Tibial nerve (tissue), 4 donors: ENCODE measurements around the gene MSRB3. TPM values are rescaled to one million over a fixed set of nuclear protein-coding genes. Genes with fewer than 3 reads are reported as not detected.

Experiments
- DNase-seq, 2 donors: peaks; one replicate each; pipeline ENCODE4 v3.0.0-alpha.2; 2019; ENCODE audit warnings: low spot score in 2 of 2
- H3K27ac ChIP-seq, 4 donors: fragments of 200-600 bp; sonication (generic) in 3 of 4; one replicate each; pipeline ENCODE4 v1.5.1; 2017 to 2019; ENCODE audit warnings: mild to moderate bottlenecking in 1 of 4
- H3K27me3 ChIP-seq, 2 donors: fragments of 200-600 bp; sonication (generic) in 1 of 2; one replicate each; pipeline versions ENCODE4 v1.5.1 to v1.6.0; 2017 to 2019
- H3K36me3 ChIP-seq, 3 donors: fragments of 200-600 bp; sonication (generic); one replicate each; pipeline ENCODE4 v1.5.1; 2018 to 2019
- H3K4me1 ChIP-seq, 4 donors: fragments of 200-600 bp; sonication (generic) in 3 of 4; one replicate each; pipeline ENCODE4 v1.5.1; 2017 to 2019
- H3K4me3 ChIP-seq, 4 donors: fragments of 200-600 bp; sonication (generic) in 3 of 4; one replicate each; pipeline ENCODE4 v1.5.1; 2017 to 2019; ENCODE audit warnings: mild to moderate bottlenecking in 1 of 4, moderate library complexity in 1 of 4
- H3K9me3 ChIP-seq, 4 donors: fragments of 200-600 bp; sonication (generic) in 3 of 4; one replicate each; pipeline ENCODE4 v1.5.1; 2017 to 2019
- EP300 ChIP-seq, 2 donors: sonication (generic); formaldehyde crosslinking; IDR thresholded peaks; one replicate each; pipeline ENCODE4 v1.6.1; 2017; ENCODE audit warnings: antibody characterized with exemption in 2 of 2, mild to moderate bottlenecking in 1 of 2
- POLR2A ChIP-seq, 2 donors: fragments of 450-650 bp; IDR thresholded peaks; one replicate each; pipeline ENCODE4 v1.6.1; 2017; ENCODE audit warnings: antibody characterized with exemption in 2 of 2, mild to moderate bottlenecking in 2 of 2, moderate library complexity in 2 of 2
- WGBS, 2 donors: methylation state at CpG; one replicate each; pipeline ENCODE4 v1.1.5; 2018; 5-methylcytosine and 5-hydroxymethylcytosine counted together
- total RNA-seq, 4 donors: library from RNA; depleted of rRNA; stranded (reverse); fragments of >200 nt; gene quantifications; one replicate each; pipeline ENCODE4 v1.1.0, GENCODE V29; 2016
- TF ChIP-seq, protein P1 (sequence below), 5 experiments: fragments of 200-600 bp in 3 of 5; fragments of 450-650 bp in 2 of 5; sonication (generic) in 3 of 5; IDR thresholded peaks; one replicate each; pipeline ENCODE4 v1.5.1; 2016 to 2019; ENCODE audit warnings: antibody characterized with exemption in 5 of 5, mild to moderate bottlenecking in 3 of 5, moderate library complexity in 2 of 5

The MSRB3 gene
- total RNA-seq, 4 donors from 2014 or later: 42.0 to 64.0 (median 47.9) TPM

DNA sequence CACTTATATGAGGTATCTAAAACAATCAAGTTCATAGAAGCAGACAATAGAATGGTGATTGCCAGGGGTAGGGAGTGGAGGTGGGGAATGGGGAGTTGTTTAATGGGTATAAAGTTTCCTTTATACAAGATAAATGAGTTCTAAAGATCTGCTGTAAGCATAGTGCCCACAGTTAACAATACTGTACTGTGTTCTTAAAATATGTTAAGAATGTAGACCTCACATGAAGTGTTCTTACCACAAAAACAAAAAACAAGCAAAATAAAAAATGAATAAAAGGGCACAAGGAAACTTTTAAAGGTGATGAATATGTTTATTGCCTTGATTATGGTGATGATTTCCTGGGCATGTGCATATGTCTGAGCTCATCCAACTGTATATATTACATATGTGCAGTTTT lies 211.8 kb downstream of the MSRB3 start:
- H3K27ac ChIP-seq: no peak overlapping the region
- H3K4me1 ChIP-seq: peaks cover 0 to 23% (median 0%) of the 10 kb centered on the region in 4 donors
- H3K9me3 ChIP-seq: no peaks in the 10 kb centered on the region
- no peaks in the 10 kb centered on the region for H3K27me3 ChIP-seq
- H3K36me3 ChIP-seq: no peaks in the 10 kb centered on the region
- TF ChIP-seq POLR2A (IDR thresholded peaks at IDR 0.05): no peak
- TF ChIP-seq, protein P1, sequence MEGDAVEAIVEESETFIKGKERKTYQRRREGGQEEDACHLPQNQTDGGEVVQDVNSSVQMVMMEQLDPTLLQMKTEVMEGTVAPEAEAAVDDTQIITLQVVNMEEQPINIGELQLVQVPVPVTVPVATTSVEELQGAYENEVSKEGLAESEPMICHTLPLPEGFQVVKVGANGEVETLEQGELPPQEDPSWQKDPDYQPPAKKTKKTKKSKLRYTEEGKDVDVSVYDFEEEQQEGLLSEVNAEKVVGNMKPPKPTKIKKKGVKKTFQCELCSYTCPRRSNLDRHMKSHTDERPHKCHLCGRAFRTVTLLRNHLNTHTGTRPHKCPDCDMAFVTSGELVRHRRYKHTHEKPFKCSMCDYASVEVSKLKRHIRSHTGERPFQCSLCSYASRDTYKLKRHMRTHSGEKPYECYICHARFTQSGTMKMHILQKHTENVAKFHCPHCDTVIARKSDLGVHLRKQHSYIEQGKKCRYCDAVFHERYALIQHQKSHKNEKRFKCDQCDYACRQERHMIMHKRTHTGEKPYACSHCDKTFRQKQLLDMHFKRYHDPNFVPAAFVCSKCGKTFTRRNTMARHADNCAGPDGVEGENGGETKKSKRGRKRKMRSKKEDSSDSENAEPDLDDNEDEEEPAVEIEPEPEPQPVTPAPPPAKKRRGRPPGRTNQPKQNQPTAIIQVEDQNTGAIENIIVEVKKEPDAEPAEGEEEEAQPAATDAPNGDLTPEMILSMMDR (IDR thresholded peaks at IDR 0.05): no peak
- TF ChIP-seq EP300 (IDR thresholded peaks at IDR 0.05): no peak
- DNase-seq: no peak
- H3K4me3 ChIP-seq: no peak overlapping the region

DNA sequence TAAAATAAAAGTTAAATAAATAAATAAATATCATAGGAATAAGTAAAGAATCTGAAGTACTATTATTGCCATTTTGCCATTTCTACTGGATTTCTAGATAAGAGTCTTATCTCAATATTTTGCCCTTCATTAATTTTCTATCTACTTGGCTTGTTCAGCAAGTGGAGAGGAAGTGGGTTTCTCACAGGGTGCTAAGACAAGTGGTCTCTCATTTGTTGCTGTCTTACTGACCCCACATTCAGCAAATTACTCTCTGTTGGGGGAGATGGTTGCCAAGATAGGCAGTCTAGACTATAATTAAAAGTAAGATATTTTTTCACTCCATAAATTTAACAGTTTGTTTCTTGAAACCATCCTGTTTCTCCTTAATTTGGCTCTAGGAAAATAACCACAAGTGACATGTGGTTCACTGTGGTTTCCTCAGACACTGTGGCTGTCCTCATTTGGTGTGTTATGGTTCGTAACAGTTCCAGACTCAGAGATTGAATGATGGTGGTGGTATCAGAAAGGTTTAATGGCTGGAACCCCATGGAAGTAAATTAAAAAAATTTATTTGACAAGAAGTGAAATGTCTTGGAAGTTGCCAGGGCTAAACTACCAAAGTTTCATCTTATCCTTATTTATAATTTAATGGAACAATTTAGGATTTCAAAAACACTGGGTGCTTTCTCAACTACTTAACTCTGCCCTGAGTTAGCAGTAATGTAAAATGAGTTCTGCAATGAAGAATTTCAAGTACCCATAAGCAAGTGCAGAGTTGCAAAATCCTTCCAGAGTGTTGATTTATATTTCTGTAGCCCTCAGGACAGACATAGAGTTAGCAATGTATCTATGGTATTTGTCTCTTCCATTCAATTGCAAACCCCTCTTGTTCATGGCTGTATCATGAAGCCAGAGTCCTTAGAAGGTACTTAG lies 214.8 kb downstream of the MSRB3 start:
- 71 to 78% methylated on average over 1 of the region's 1 CpG for WGBS, 2 donors
- no peak for DNase-seq
- H3K4me3 ChIP-seq: no peak overlapping the region
- H3K4me1 ChIP-seq: peaks cover 0 to 23% (median 0%) of the 10 kb centered on the region in 4 donors
- H3K36me3 ChIP-seq: no peaks in the 10 kb centered on the region
- H3K9me3 ChIP-seq: no peaks in the 10 kb centered on the region
- H3K27ac ChIP-seq: no peak overlapping the region
- no peaks in the 10 kb centered on the region for H3K27me3 ChIP-seq
- TF ChIP-seq EP300 (IDR thresholded peaks at IDR 0.05) (no peak), POLR2A (IDR thresholded peaks at IDR 0.05) (no peak)
- TF ChIP-seq, protein P1 (IDR thresholded peaks at IDR 0.05): no peak

DNA sequence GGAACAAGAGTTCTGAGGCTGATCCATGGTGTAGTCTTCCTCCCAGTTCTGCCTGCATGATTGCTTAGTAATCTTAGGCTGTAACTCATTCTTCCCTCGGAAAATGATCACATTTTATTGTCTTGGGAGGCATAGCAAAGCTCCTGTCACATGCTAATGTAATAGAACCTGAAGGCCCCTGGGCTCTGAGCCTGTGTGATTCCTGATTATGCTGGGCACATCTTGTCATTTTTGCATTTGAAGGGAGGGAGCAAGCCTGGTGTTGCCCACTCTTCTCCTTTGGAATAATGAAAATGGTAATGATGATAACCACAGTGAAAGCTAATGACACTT lies 215.4 kb downstream of the MSRB3 start:
- H3K27ac ChIP-seq: no peak overlapping the region
- WGBS, 2 donors: 59 to 79% methylated on average over 1 of the region's 1 CpG

DNA sequence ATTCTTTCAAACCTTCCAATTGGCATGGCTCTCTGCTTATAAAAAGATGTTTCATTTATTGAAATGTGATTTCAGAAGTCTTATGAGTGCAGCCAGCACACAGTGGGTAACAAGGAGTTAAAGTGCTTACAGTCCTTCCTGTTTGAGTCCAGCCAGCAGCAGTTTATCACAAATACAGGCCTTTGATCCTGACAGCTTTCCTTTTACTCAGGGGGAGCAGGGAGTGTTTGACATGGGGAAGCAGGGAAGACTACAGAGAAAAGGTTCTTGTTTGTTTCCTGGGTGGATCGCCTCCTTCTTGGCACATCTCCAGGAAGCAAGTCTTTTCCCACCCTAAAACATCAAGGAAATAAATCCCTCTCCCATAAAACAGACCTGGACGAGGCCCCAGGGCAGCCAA lies 216.1 kb downstream of the MSRB3 start:
- Histone ChIP-seq H3K4me3 (no peak overlapping the region), H3K27me3 (no peaks in the 10 kb centered on the region), H3K9me3 (no peaks in the 10 kb centered on the region), H3K4me1 (peaks cover 0 to 23% (median 0%) of the 10 kb centered on the region in 4 donors), H3K27ac (no peak overlapping the region), H3K36me3 (no peaks in the 10 kb centered on the region)
- no peak for TF ChIP-seq POLR2A (IDR thresholded peaks at IDR 0.05)
- WGBS, 2 donors: 47 to 51% methylated on average over 2 of the region's 2 CpGs
- DNase-seq: no peak

More for the DNA sequence above, 215.4 kb downstream of the MSRB3 start:
- no peaks in the 10 kb centered on the region for H3K9me3 ChIP-seq
- no peaks in the 10 kb centered on the region for H3K27me3 ChIP-seq
- H3K4me1 ChIP-seq: peaks cover 0 to 23% (median 0%) of the 10 kb centered on the region in 4 donors
- no peaks in the 10 kb centered on the region for H3K36me3 ChIP-seq
- TF ChIP-seq, protein P1 (IDR thresholded peaks at IDR 0.05): no peak
- no peak for TF ChIP-seq EP300 (IDR thresholded peaks at IDR 0.05)
- TF ChIP-seq POLR2A (IDR thresholded peaks at IDR 0.05): no peak
- no peak overlapping the region for H3K4me3 ChIP-seq
- no peak for DNase-seq

DNA sequence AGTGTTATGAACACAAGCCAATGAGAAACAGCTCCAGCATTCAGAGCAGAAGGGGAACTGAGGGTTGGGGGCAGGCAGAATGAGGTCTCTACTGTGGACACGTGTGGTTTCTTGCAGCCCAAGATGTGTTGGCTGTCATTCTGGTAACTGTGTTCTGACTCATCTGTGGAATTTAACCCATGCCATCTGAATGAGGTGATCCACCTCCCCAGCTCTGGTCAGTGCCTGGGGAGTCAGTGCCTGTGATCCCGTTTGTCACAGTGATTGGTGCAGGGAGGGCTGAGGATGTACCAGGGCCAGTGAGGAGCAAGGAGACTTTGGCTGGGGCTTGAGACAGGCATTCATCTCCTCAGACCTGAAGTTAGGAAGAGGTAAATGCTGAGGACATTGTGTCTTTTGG lies 216.8 kb downstream of the MSRB3 start:
- Histone ChIP-seq H3K4me1 (peaks cover 0 to 22% (median 0%) of the 10 kb centered on the region in 4 donors), H3K27ac (no peak overlapping the region), H3K9me3 (no peaks in the 10 kb centered on the region), H3K27me3 (no peaks in the 10 kb centered on the region), H3K36me3 (no peaks in the 10 kb centered on the region), H3K4me3 (no peak overlapping the region)
- TF ChIP-seq EP300 (IDR thresholded peaks at IDR 0.05) (no peak), POLR2A (IDR thresholded peaks at IDR 0.05) (no peak)
- TF ChIP-seq, protein P1 (IDR thresholded peaks at IDR 0.05): no peak
- DNase-seq: no peak
- 42 to 48% methylated on average over 2 of the region's 2 CpGs for WGBS, 2 donors
